AG09309 (cell line): Measurements from ENCODE around the gene BTRC.

ENCODE experiments used
- DNase-seq: peaks from one replicate; pipeline ENCODE4 v3.0.0-alpha.2; 2010; ENCODE audit warnings: low read depth
- H3K4me3 ChIP-seq: 2 replicates; pipeline ENCODE4 v1.5.1; 2011; ENCODE audit warnings: mild to moderate bottlenecking, low read depth, low read length, moderate library complexity; ENCODE audit not compliant: control insufficient read depth
- TF ChIP-seq, protein P1 (sequence below): IDR thresholded peaks from 2 replicates; pipeline ENCODE4 v1.5.1; 2011; ENCODE audit warnings: mild to moderate bottlenecking, low read depth, low read length, inconsistent platforms; ENCODE audit not compliant: insufficient read depth, control insufficient read depth; ENCODE audit errors: missing control alignments

Gene BTRC

DNA sequence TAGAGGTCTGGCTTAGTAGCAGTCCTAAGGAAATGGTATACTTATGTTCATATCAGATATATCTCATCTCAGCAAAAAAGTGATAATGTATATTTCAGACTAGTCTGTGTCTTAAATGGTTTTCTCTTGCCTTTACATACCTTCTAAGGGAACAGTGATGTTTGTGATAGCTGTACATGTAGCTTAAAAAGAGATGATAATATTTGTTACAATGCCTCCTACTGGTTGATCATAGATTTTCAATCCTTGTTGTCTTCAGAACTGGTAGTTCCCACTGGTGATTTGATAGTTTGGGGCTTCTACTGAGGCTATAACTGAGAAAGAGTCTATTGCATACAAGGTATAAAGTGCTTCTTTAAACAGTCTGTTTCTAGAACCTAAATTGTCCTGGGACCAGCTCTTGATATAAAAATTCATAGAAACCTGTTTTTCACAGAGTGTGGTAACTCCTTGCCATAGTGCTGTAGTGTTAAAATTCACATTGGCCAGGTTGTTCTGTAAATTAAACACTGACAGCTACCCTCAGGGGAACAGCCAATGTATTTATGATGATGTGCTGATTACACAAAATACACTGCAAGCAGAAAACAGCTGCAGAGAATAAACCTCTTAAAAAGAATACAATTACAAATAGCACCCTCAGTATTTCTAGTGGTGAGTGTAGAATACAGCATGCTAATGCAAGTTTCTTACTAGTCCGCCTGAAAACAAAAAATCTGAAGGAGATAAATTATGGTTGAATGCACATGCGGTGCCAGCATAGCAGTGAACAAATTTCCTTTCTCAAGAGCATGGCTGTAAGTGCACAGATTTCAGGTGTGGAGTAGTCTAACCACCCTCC is 90.3 kb downstream of the BTRC start:
- no peak overlapping the region for H3K4me3 ChIP-seq
- TF ChIP-seq, protein P1, sequence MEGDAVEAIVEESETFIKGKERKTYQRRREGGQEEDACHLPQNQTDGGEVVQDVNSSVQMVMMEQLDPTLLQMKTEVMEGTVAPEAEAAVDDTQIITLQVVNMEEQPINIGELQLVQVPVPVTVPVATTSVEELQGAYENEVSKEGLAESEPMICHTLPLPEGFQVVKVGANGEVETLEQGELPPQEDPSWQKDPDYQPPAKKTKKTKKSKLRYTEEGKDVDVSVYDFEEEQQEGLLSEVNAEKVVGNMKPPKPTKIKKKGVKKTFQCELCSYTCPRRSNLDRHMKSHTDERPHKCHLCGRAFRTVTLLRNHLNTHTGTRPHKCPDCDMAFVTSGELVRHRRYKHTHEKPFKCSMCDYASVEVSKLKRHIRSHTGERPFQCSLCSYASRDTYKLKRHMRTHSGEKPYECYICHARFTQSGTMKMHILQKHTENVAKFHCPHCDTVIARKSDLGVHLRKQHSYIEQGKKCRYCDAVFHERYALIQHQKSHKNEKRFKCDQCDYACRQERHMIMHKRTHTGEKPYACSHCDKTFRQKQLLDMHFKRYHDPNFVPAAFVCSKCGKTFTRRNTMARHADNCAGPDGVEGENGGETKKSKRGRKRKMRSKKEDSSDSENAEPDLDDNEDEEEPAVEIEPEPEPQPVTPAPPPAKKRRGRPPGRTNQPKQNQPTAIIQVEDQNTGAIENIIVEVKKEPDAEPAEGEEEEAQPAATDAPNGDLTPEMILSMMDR, result peak; percentile 25
- no peak for DNase-seq

GRCh38 chr10:101446071-101446470 is 92.1 kb downstream of the BTRC start:
- no peak for DNase-seq
- no peak overlapping the region for H3K4me3 ChIP-seq
- TF ChIP-seq, protein P1, result no peak

DNA sequence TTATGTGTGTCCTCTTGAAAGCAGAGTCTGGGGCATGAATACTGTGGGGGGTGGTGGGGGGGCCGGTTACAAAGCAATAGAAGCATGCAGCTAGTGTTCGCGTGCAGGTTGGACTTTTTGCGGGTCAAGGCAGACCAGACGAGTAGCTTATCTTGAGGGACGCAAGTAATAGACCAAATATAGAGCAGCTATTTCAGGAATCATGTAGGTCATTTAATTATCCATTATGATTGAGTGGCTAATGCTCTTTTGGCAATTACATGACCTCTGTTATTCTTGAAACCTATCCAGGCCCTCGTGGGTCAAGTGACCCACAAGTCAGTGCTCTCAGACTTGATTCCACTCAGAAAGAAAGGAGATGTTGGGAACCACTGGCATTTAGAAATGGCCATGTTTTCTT is 93.0 kb downstream of the BTRC start:
- H3K4me3 ChIP-seq, result no peak overlapping the region
- TF ChIP-seq, protein P1, result no peak
- DNase-seq, result no peak

DNA sequence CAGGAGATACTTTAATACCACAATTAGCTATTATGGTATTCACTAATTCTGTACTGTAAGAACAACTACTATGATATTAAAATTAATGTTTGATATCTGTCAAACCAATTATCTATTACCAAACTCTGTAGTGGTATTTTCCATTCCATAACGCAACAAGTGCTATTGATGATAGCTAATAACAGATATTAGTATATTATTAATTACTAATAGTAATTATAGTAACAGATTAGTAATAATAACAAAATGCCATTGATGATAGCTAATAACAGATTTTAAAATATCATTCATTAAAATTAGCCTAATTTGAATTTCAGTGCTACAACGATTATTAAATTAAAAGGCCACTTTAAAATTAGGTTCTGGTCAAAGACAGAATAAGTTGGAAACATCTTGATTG is 93.5 kb downstream of the BTRC start:
- DNase-seq, result no peak
- no peak overlapping the region for H3K4me3 ChIP-seq
- TF ChIP-seq, protein P1, result no peak

- TF ChIP-seq, protein P1, result no peak
- DNase-seq, result no peak
- no peak overlapping the region for H3K4me3 ChIP-seq
These were observed 96.5 kb downstream of the BTRC start for GRCh38 chr10:101450277-101451080.

- DNase-seq, result no peak
- H3K4me3 ChIP-seq, result no peak overlapping the region
- TF ChIP-seq, protein P1, result no peak
These were observed 97.3 kb downstream of the BTRC start for GRCh38 chr10:101451261-101451660.
